C4-2B (cell line): ENCODE data around the gene L3MBTL4.

Source experiments
- ZFX ChIP-seq: fragments of 450-650 bp; IDR thresholded peaks from 2 replicates; pipeline ENCODE4 v1.6.1; 2017
- TF ChIP-seq, protein P1 (sequence below): fragments of 450-650 bp; conservative IDR thresholded peaks from 2 replicates; pipeline ENCODE4 v1.5.1; 2017; ENCODE audit warnings: mild to moderate bottlenecking

DNA sequence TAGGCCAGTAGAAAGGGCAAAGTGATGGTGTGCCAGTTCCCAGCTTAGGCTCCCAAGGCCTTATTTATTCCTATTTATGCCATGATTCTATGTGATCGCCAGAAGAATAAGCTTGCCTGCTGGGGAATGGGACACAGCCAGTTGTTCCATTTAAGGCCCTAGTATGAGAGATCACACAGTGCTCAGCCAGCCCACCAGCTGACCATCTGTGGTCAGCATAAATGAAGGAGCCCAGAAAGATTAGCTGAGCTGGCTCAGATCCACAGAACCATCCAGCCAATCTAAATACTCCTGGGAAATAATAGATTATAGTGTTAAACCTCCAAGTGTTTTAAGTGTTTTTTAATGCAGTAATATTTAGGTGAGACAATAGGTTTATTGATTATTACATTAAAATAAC is 12.6 kb upstream of the L3MBTL4 start:
- TF ChIP-seq, protein P1, sequence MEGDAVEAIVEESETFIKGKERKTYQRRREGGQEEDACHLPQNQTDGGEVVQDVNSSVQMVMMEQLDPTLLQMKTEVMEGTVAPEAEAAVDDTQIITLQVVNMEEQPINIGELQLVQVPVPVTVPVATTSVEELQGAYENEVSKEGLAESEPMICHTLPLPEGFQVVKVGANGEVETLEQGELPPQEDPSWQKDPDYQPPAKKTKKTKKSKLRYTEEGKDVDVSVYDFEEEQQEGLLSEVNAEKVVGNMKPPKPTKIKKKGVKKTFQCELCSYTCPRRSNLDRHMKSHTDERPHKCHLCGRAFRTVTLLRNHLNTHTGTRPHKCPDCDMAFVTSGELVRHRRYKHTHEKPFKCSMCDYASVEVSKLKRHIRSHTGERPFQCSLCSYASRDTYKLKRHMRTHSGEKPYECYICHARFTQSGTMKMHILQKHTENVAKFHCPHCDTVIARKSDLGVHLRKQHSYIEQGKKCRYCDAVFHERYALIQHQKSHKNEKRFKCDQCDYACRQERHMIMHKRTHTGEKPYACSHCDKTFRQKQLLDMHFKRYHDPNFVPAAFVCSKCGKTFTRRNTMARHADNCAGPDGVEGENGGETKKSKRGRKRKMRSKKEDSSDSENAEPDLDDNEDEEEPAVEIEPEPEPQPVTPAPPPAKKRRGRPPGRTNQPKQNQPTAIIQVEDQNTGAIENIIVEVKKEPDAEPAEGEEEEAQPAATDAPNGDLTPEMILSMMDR = no peak
- TF ChIP-seq ZFX = no peak
